OCI-LY1 (cell line): Measurements from ENCODE around the gene ZNF280A.

Source experiments
- H2AFZ ChIP-seq: fragments of 200-600 bp; sonication (generic), shearing (Covaris generic); 2 replicates; pipeline ENCODE4 v1.6.0; 2014; ENCODE audit warnings: antibody characterized with exemption, mild to moderate bottlenecking, low read length
- H3F3A ChIP-seq: fragments of 200-600 bp; sonication (generic), shearing (Covaris generic); 2 replicates; pipeline ENCODE4 v1.6.0; 2014; ENCODE audit warnings: mild to moderate bottlenecking, antibody characterized with exemption, low read length, moderate library complexity; ENCODE audit not compliant: insufficient read depth
- H3K27ac ChIP-seq: fragments of 200-600 bp; sonication (generic); 2 replicates; pipeline ENCODE4 v1.5.1; 2014; ENCODE audit warnings: low read length, mixed run types, mild to moderate bottlenecking, low read depth; ENCODE audit not compliant: poor library complexity, severe bottlenecking
- H3K27me3 ChIP-seq: fragments of 200-600 bp; sonication (generic); 2 replicates; pipeline ENCODE4 v1.6.0; 2014; ENCODE audit warnings: antibody characterized with exemption, mild to moderate bottlenecking, low read length, moderate library complexity; ENCODE audit not compliant: insufficient read depth
- H3K36me3 ChIP-seq: fragments of 200-600 bp; sonication (generic); 2 replicates; pipeline ENCODE4 v1.6.1; 2014; ENCODE audit warnings: mild to moderate bottlenecking, antibody characterized with exemption, low read length, moderate library complexity, mixed read lengths; ENCODE audit not compliant: insufficient read depth
- H3K4me1 ChIP-seq: fragments of 200-600 bp; sonication (generic); 2 replicates; pipeline ENCODE4 v1.5.1; 2014; ENCODE audit warnings: mild to moderate bottlenecking, low read length, moderate library complexity; ENCODE audit not compliant: insufficient read depth, severe bottlenecking
- H3K4me2 ChIP-seq: fragments of 200-600 bp; sonication (generic), shearing (Covaris generic); 2 replicates; pipeline ENCODE4 v1.6.1; 2014; ENCODE audit warnings: low read length
- H3K4me3 ChIP-seq: fragments of 200-600 bp; sonication (generic); 2 replicates; pipeline ENCODE4 v1.5.1; 2014; ENCODE audit warnings: low read length, low read depth, mild to moderate bottlenecking, mixed read lengths; ENCODE audit not compliant: poor library complexity, severe bottlenecking
- H3K79me2 ChIP-seq: fragments of 200-600 bp; shearing (Covaris generic); 2 replicates; pipeline ENCODE4 v1.6.1; 2016; ENCODE audit warnings: mixed run types, low read length, mixed read lengths; ENCODE audit not compliant: insufficient read depth
- H3K9ac ChIP-seq: fragments of 200-600 bp; sonication (generic), shearing (Covaris generic); 2 replicates; pipeline ENCODE4 v1.6.1; 2014; ENCODE audit warnings: mild to moderate bottlenecking, low read length, mixed read lengths
- H3K9me2 ChIP-seq: fragments of 200-600 bp; sonication (generic), shearing (Covaris generic); 2 replicates; pipeline ENCODE4 v1.6.1; 2014; ENCODE audit warnings: low read depth, mild to moderate bottlenecking, low read length, mixed read lengths
- H3K9me3 ChIP-seq: fragments of 200-600 bp; shearing (Covaris generic); 2 replicates; pipeline ENCODE4 v1.6.1; 2014; ENCODE audit warnings: low read length, mixed read lengths
- H4K20me1 ChIP-seq: fragments of 200-600 bp; sonication (generic), shearing (Covaris generic); 2 replicates; pipeline ENCODE4 v1.6.0; 2016; ENCODE audit warnings: mild to moderate bottlenecking, low read length; ENCODE audit not compliant: insufficient read depth
- CTCF ChIP-seq: fragments of 200-600 bp; sonication (generic), shearing (Covaris generic); IDR thresholded peaks from 2 replicates; pipeline ENCODE4 v1.5.1; 2017; ENCODE audit warnings: mild to moderate bottlenecking, antibody characterized with exemption, low read length, moderate library complexity, mixed read lengths
- EZH2 ChIP-seq: fragments of 200-600 bp; sonication (generic), shearing (Covaris generic); IDR thresholded peaks from 2 replicates; pipeline ENCODE4 v1.8.0; 2017; ENCODE audit warnings: borderline replicate concordance, mixed run types, mild to moderate bottlenecking, antibody characterized with exemption, low read length, moderate library complexity, mixed read lengths

ZNF280A gene

GRCh38 chr22:22546490-22546889 lies 26.4 kb upstream of the ZNF280A start:
- no peaks in the 10 kb centered on the region for H4K20me1 ChIP-seq
- H2AFZ ChIP-seq, result no peak overlapping the region
- no peaks in the 10 kb centered on the region for H3K27me3 ChIP-seq
- H3K9me2 ChIP-seq, result no peaks in the 10 kb centered on the region
- H3K79me2 ChIP-seq, result no peaks in the 10 kb centered on the region
- H3K4me2 ChIP-seq, result no peak overlapping the region
- H3K4me3 ChIP-seq, result no peak overlapping the region
- TF ChIP-seq EZH2 (no peak), CTCF (no peak)
- H3K27ac ChIP-seq, result no peak overlapping the region
- H3K4me1 ChIP-seq, result no peaks in the 10 kb centered on the region
- no peaks in the 10 kb centered on the region for H3F3A ChIP-seq
- peaks cover 43% of the 10 kb centered on the region for H3K36me3 ChIP-seq
- H3K9me3 ChIP-seq, result no peaks in the 10 kb centered on the region
- no peak overlapping the region for H3K9ac ChIP-seq

GRCh38 chr22:22545084-22545483 lies 25.0 kb upstream of the ZNF280A start:
- Histone ChIP-seq H3K36me3 (peaks cover 29% of the 10 kb centered on the region), H3K4me1 (no peaks in the 10 kb centered on the region), H3K9me3 (no peaks in the 10 kb centered on the region), H3K9me2 (no peaks in the 10 kb centered on the region), H3K4me2 (no peak overlapping the region), H3K27me3 (no peaks in the 10 kb centered on the region), H3K4me3 (no peak overlapping the region), H3K79me2 (no peaks in the 10 kb centered on the region), H4K20me1 (no peaks in the 10 kb centered on the region), H3K27ac (no peak overlapping the region), H2AFZ (no peak overlapping the region), H3K9ac (no peak overlapping the region), H3F3A (no peaks in the 10 kb centered on the region)
- TF ChIP-seq EZH2, result no peak
- TF ChIP-seq CTCF, result no peak

GRCh38 chr22:22538226-22538989 lies 18.3 kb upstream of the ZNF280A start:
- H3K9me2 ChIP-seq, result no peaks in the 10 kb centered on the region
- no peaks in the 10 kb centered on the region for H3K36me3 ChIP-seq
- no peak overlapping the region for H3K9ac ChIP-seq
- H3K4me2 ChIP-seq, result no peak overlapping the region
- no peak for TF ChIP-seq EZH2
- H4K20me1 ChIP-seq, result no peaks in the 10 kb centered on the region
- H3K27ac ChIP-seq, result no peak overlapping the region
- H3K27me3 ChIP-seq, result no peaks in the 10 kb centered on the region
- H2AFZ ChIP-seq, result no peak overlapping the region
- H3K4me3 ChIP-seq, result no peak overlapping the region
- H3F3A ChIP-seq, result no peaks in the 10 kb centered on the region
- no peaks in the 10 kb centered on the region for H3K79me2 ChIP-seq
- no peaks in the 10 kb centered on the region for H3K4me1 ChIP-seq
- H3K9me3 ChIP-seq, result no peaks in the 10 kb centered on the region

GRCh38 chr22:22536916-22537315 lies 16.8 kb upstream of the ZNF280A start:
- H3K36me3 ChIP-seq, result no peaks in the 10 kb centered on the region
- no peak overlapping the region for H3K9ac ChIP-seq
- H3K4me1 ChIP-seq, result no peaks in the 10 kb centered on the region
- no peaks in the 10 kb centered on the region for H3F3A ChIP-seq
- no peak overlapping the region for H3K4me2 ChIP-seq
- no peaks in the 10 kb centered on the region for H3K9me2 ChIP-seq
- H3K27me3 ChIP-seq, result no peaks in the 10 kb centered on the region
- H2AFZ ChIP-seq, result no peak overlapping the region
- no peak for TF ChIP-seq EZH2
- no peak for TF ChIP-seq CTCF
- no peaks in the 10 kb centered on the region for H4K20me1 ChIP-seq
- no peak overlapping the region for H3K27ac ChIP-seq
- H3K4me3 ChIP-seq, result no peak overlapping the region
- no peaks in the 10 kb centered on the region for H3K79me2 ChIP-seq
- no peaks in the 10 kb centered on the region for H3K9me3 ChIP-seq
